GM19397 (cell line): Measurements from ENCODE around the gene HPS3.
A peak's percentile ranks its signal among the peaks of the same experiment; 100 is the strongest.
"Not testable (repeated sequence)": the region's sequence is repeated elsewhere in the genome, so short reads cannot be mapped to it uniquely, and the experiment has no call there.

Source experiments
- ATAC-seq: cut with Tn5 transposase; IDR thresholded peaks from one replicate; pipeline ENCODE4 v1.9.1; 2021; ENCODE audit warnings: mild to moderate bottlenecking, moderate library complexity; ENCODE audit not compliant: unreplicated experiment

HPS3 gene

GRCh38 chr3:149181182-149181581, 51.7 kb downstream of the HPS3 start:
- ATAC-seq, result no peak

- ATAC-seq, result no peak
Measured at GRCh38 chr3:149186219-149186618, 56.8 kb downstream of the HPS3 start.

DNA sequence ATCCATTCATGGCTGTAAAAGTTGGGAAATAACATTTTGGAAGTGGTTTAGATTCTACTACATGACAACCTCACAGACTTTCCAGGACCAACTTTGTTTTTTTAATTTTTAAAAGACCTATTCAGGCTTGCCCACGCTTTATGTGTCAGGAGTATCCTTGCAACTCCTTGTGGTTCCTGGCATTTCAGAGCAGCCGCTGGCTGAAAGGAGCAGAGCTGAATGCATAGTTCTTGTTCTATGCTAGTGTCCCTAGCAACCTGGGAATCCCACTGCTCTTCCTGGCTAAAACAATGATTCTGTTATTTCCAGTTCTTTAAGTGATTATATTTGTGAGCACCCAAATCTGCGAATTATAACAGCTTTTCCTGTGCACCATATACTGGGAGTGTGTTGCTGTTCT, 57.3 kb downstream of the HPS3 start:
- no peak for ATAC-seq

GRCh38 chr3:149188494-149188893, 59.1 kb downstream of the HPS3 start:
- ATAC-seq, result no peak

GRCh38 chr3:149195221-149195620, 65.8 kb downstream of the HPS3 start:
- ATAC-seq, result no peak

DNA sequence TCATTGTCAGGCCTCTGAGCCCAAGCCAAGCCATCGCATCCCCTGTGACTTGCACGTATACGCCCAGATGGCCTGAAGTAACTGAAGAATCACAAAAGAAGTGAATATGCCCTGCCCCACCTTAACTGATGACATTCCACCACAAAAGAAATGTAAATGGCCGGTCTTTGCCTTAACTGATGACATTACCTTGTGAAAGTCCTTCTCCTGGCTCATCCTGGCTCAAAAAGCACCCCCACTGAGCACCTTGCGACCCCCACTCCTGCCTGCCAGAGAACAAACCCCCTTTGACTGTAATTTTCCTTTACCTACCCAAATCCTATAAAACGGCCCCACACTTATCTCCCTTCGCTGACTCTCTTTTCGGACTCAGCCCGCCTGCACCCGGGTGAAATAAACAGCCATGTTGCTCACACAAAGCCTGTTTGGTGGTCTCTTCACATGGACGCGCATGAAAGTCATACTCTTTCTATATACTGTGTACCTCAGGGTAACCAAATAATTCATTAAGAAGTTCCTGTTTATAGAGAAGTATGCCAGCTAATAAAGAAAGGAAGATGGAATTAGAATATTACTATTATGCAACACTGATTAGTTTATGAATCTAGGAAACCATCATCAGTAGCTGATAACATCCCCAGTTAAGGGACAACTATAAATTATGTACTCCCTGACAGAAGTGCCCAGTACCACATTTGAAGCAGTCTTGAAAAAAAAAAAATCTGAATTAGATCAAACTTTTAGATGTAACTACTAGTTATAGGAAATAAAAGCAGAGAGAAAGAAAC, 67.6 kb downstream of the HPS3 start:
- ATAC-seq, result not testable (repeated sequence)

DNA sequence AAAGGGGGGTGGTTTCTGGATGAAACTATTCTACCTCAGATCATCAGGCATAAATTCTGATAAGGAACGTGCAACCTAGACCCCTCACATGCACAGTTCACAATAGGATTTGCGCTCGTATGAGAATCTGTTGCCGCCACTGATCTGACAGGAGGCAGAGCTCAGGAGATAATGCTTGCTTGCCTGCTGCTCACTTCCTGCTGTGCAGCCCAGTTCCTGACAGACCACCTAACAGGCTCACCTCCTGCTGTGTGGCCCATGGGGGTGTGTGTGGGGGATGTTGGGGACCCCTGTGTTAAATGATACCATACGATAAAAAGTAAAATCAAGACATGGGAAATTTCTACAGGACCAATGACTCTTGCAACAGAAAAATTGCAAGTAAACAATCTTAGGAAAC, 68.2 kb downstream of the HPS3 start:
- no peak for ATAC-seq

- ATAC-seq, result no peak
Measured at GRCh38 chr3:149198611-149199010, 69.2 kb downstream of the HPS3 start.

DNA sequence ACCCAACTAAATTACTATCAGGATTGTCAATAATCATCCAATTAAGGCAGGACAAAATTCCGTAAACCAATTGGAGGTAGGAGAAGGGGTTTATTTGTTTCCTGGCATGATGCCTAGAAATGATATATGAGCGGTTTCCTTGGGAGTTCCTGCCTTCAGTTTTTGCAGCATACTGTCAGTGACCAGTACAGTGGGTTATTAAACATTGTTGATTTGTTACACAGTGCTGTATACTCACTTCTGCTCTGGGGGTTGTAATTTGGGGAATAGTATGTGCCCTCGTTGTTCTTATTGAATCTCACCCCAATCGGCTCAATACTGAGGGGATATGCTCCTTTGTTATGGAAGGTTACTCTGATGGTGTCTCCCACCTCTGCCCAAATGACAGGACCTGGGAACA, 70.0 kb downstream of the HPS3 start:
- no peak for ATAC-seq

- ATAC-seq, result peak; percentile 96
Measured at GRCh38 chr3:149203758-149204157, 74.3 kb downstream of the HPS3 start.

- no peak for ATAC-seq
Measured at GRCh38 chr3:149204390-149204991, 75.1 kb downstream of the HPS3 start.

GRCh38 chr3:149207475-149207874, 78.0 kb downstream of the HPS3 start:
- no peak for ATAC-seq

- no peak for ATAC-seq
Measured at GRCh38 chr3:149209431-149209830, 80.0 kb downstream of the HPS3 start.

- no peak for ATAC-seq
Measured at GRCh38 chr3:149212386-149212785, 82.9 kb downstream of the HPS3 start.

DNA sequence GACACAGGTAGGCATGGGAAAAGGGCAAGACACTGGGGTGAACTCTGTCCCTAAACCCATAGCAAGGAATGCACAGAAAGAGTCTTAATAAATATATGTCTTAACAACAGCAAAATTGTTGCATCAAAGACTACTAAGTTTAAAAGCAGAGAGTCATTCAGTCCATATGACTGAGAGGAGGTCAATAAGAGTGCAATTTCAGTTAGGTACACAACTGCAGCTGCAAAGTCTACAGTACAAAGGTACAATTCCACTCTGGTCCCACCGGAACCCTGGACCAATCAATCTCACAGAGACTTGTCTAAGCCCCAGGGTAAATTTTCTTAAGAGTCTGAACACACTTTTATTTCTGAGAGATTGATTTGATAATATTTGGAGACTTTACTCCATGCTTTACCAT, 85.3 kb downstream of the HPS3 start:
- no peak for ATAC-seq

GRCh38 chr3:149215515-149215914, 86.1 kb downstream of the HPS3 start:
- ATAC-seq, result no peak

DNA sequence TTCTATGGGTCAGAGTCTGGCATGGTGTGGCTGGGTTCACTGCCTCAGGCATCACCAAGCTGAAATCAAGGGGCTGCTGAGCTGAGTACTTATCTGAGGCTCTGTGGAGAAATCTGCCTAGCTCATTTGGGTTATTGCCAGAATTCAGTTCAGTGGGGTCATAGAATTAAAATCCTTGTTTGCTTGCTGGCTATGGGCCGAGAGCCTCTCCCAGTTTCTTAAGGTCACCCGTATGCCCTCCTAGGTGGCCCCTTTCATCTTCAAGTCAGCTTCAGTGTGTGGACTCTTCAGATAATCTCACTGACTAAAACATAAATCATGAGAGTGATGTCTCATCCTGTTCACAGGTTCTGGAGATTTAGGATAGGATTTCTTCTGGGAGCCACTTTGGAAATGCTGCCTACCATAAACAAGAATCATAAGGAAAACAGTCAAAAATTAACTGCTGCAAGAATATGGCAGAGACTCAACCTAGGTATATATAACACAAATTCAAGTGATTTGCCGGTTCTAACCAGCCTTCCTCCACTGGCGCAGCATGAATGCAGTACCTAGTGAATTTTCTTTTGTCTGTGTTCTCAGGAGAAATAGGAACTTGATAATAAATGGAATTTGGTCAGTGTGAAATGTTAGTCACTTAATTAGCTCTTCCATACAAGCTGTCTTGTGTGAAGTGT, 86.9 kb downstream of the HPS3 start:
- no peak for ATAC-seq

DNA sequence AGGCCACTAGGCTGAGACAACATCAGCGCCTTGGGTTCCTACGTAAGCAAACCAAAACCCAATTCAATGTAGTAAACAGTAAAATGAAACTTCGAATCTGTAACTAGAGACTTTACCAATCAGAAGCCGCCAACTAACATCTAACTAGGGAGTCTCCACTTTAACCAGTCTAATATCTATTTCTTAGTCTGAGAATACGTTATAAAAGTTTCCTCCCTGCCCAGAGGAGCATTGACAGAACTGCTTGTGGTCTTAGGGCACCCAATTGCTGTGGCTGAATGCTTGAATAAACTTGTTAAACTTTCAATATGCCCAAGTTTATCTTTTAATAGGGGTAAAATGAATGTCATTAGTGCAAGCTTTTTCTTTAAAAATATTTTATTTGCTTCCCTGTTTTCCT, 87.9 kb downstream of the HPS3 start:
- ATAC-seq, result no peak

GRCh38 chr3:149219380-149220121, 90.1 kb downstream of the HPS3 start:
- not testable (repeated sequence) for ATAC-seq

- ATAC-seq, result no peak
Measured at GRCh38 chr3:149221783-149222517, 92.5 kb downstream of the HPS3 start, which contains the start of gene CP. TSS of gene CP (minus strand) at chr3:149221829. CDS start at chr3:149221792, 37 bp downstream.
